ENCODE data around the gene EML3.

GRCh38 chr11:62652161-62653006 lies 39.8 kb upstream of the EML3 start:
- TF ChIP-seq ZMAT4 (CRISPR knock-in tag; IDR thresholded peaks at IDR 0.05) (no peak), ELF4 (CRISPR knock-in tag; IDR thresholded peaks at IDR 0.05; ENCODE audit: low read depth) (no peak), CTCF (IDR thresholded peaks at IDR 0.05) (no peak), E2F4 (CRISPR knock-in tag; IDR thresholded peaks at IDR 0.05; ENCODE audit: borderline replicate concordance, low read depth) (no peak), ZNF423 (CRISPR knock-in tag; IDR thresholded peaks at IDR 0.05) (no peak), CBFB (CRISPR knock-in tag; IDR thresholded peaks at IDR 0.05; ENCODE audit: low read depth) (no peak), ZNF121 (CRISPR knock-in tag; IDR thresholded peaks at IDR 0.05) (no peak), NFE2L1 (CRISPR knock-in tag; IDR thresholded peaks at IDR 0.05) (no peak), FOXK1 (CRISPR knock-in tag; IDR thresholded peaks at IDR 0.05) (no peak), ERG (CRISPR knock-in tag; IDR thresholded peaks at IDR 0.05) (no peak), NR1H2 (CRISPR knock-in tag; IDR thresholded peaks at IDR 0.05) (no peak)
- TF ChIP-seq, protein P1, sequence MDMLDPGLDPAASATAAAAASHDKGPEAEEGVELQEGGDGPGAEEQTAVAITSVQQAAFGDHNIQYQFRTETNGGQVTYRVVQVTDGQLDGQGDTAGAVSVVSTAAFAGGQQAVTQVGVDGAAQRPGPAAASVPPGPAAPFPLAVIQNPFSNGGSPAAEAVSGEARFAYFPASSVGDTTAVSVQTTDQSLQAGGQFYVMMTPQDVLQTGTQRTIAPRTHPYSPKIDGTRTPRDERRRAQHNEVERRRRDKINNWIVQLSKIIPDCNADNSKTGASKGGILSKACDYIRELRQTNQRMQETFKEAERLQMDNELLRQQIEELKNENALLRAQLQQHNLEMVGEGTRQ (CRISPR knock-in tag; IDR thresholded peaks at IDR 0.05): no peak
- TF ChIP-seq, protein P2, sequence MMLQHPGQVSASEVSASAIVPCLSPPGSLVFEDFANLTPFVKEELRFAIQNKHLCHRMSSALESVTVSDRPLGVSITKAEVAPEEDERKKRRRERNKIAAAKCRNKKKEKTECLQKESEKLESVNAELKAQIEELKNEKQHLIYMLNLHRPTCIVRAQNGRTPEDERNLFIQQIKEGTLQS (CRISPR knock-in tag; conservative IDR thresholded peaks at IDR 0.05): no peak
- TF ChIP-seq, protein P3, sequence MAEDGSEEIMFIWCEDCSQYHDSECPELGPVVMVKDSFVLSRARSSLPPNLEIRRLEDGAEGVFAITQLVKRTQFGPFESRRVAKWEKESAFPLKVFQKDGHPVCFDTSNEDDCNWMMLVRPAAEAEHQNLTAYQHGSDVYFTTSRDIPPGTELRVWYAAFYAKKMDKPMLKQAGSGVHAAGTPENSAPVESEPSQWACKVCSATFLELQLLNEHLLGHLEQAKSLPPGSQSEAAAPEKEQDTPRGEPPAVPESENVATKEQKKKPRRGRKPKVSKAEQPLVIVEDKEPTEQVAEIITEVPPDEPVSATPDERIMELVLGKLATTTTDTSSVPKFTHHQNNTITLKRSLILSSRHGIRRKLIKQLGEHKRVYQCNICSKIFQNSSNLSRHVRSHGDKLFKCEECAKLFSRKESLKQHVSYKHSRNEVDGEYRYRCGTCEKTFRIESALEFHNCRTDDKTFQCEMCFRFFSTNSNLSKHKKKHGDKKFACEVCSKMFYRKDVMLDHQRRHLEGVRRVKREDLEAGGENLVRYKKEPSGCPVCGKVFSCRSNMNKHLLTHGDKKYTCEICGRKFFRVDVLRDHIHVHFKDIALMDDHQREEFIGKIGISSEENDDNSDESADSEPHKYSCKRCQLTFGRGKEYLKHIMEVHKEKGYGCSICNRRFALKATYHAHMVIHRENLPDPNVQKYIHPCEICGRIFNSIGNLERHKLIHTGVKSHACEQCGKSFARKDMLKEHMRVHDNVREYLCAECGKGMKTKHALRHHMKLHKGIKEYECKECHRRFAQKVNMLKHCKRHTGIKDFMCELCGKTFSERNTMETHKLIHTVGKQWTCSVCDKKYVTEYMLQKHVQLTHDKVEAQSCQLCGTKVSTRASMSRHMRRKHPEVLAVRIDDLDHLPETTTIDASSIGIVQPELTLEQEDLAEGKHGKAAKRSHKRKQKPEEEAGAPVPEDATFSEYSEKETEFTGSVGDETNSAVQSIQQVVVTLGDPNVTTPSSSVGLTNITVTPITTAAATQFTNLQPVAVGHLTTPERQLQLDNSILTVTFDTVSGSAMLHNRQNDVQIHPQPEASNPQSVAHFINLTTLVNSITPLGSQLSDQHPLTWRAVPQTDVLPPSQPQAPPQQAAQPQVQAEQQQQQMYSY (CRISPR knock-in tag; IDR thresholded peaks at IDR 0.05): no peak

All from WTC11 (cell line).